Sigmoid colon (tissue), 4 donors: ENCODE results near the gene MRPS27.

Experiments
- EP300 ChIP-seq, 4 donors: sonication (generic); formaldehyde crosslinking; IDR thresholded peaks; one replicate each; pipeline ENCODE4 v1.6.1; 2017; ENCODE audit warnings: antibody characterized with exemption in 4 of 4
- TF ChIP-seq, protein P1 (sequence below), 4 experiments: fragments of 450-650 bp in 3 of 4; fragments of 200-600 bp in 1 of 4; IDR thresholded peaks; one replicate each; pipeline ENCODE4 v1.5.1; 2016 to 2019; ENCODE audit warnings: antibody characterized with exemption in 4 of 4, mild to moderate bottlenecking in 3 of 4, moderate library complexity in 2 of 4

- TF ChIP-seq, protein P1, sequence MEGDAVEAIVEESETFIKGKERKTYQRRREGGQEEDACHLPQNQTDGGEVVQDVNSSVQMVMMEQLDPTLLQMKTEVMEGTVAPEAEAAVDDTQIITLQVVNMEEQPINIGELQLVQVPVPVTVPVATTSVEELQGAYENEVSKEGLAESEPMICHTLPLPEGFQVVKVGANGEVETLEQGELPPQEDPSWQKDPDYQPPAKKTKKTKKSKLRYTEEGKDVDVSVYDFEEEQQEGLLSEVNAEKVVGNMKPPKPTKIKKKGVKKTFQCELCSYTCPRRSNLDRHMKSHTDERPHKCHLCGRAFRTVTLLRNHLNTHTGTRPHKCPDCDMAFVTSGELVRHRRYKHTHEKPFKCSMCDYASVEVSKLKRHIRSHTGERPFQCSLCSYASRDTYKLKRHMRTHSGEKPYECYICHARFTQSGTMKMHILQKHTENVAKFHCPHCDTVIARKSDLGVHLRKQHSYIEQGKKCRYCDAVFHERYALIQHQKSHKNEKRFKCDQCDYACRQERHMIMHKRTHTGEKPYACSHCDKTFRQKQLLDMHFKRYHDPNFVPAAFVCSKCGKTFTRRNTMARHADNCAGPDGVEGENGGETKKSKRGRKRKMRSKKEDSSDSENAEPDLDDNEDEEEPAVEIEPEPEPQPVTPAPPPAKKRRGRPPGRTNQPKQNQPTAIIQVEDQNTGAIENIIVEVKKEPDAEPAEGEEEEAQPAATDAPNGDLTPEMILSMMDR (IDR thresholded peaks at IDR 0.05), result no peak
- TF ChIP-seq EP300 (IDR thresholded peaks at IDR 0.05), result no peak
Observed at GRCh38 chr5:72328172-72328571, 8.1 kb upstream of the MRPS27 start.
